HEK293 (cell line): ENCODE results near the gene TMPRSS6.

ENCODE experiments used
- CTCF ChIP-seq: fragments of 450-650 bp; formaldehyde crosslinking; IDR thresholded peaks from 2 replicates; pipeline ENCODE4 v1.5.1; 2016; ENCODE audit warnings: missing biosample characterization, missing genetic modification characterization
- REPIN1 ChIP-seq: fragments of 450-650 bp; formaldehyde crosslinking; IDR thresholded peaks from 2 replicates; pipeline ENCODE4 v1.5.1; 2017; ENCODE audit warnings: missing biosample characterization, missing genetic modification characterization, low read depth
- ZBTB20 ChIP-seq: fragments of 450-650 bp; formaldehyde crosslinking; IDR thresholded peaks from 2 replicates; pipeline ENCODE4 v1.5.1; 2016; ENCODE audit warnings: missing biosample characterization, missing genetic modification characterization
- ZFP3 ChIP-seq: fragments of 450-650 bp; formaldehyde crosslinking; IDR thresholded peaks from 2 replicates; pipeline ENCODE4 v1.5.1; 2016; ENCODE audit warnings: low read depth, missing biosample characterization, missing genetic modification characterization
- ZNF571 ChIP-seq: fragments of 450-650 bp; formaldehyde crosslinking; IDR thresholded peaks from 2 replicates; pipeline ENCODE4 v1.5.0; 2017; ENCODE audit warnings: missing biosample characterization, missing genetic modification characterization
- ZNF629 ChIP-seq: fragments of 450-650 bp; formaldehyde crosslinking; IDR thresholded peaks from 2 replicates; pipeline ENCODE4 v1.5.1; 2017; ENCODE audit warnings: missing biosample characterization, missing genetic modification characterization
- ZNF701 ChIP-seq: fragments of 450-650 bp; formaldehyde crosslinking; IDR thresholded peaks from 2 replicates; pipeline ENCODE4 v1.5.1; 2016; ENCODE audit warnings: missing biosample characterization, missing genetic modification characterization

- TF ChIP-seq ZNF571 = no peak
- no peak for TF ChIP-seq ZNF701 (tag by site-specific recombination)
- no peak for TF ChIP-seq REPIN1
- no peak for TF ChIP-seq CTCF (tag by site-specific recombination)
- TF ChIP-seq ZFP3 (tag by site-specific recombination) = no peak
- peak; percentile 30; the same call in 1 of the 2 replicates for TF ChIP-seq ZNF629 (tag by site-specific recombination)
- peak; percentile 97 for TF ChIP-seq ZBTB20 (tag by site-specific recombination)
Observed at GRCh38 chr22:37018815-37019308, 90.7 kb downstream of the TMPRSS6 start.
